HepG2 (cell line): ENCODE measurements around the gene FSD1. TPM values are rescaled to one million over a fixed set of nuclear protein-coding genes. Genes with fewer than 3 reads are reported as not detected.

Source experiments
- FOXC1 ChIP-seq: sonication (generic); formaldehyde crosslinking; IDR thresholded peaks from 2 replicates; pipeline ENCODE4 v1.8.0; 2022; ENCODE audit warnings: mild to moderate bottlenecking, missing genetic modification reagents, borderline replicate concordance
- KDM2A ChIP-seq: sonication (generic); formaldehyde crosslinking; IDR thresholded peaks from 2 replicates; pipeline ENCODE4 v1.4.0; 2020; ENCODE audit warnings: low read depth, missing genetic modification reagents, borderline replicate concordance
- RXRB ChIP-seq: IDR thresholded peaks from 2 replicates; pipeline ENCODE4 v1.6.1; 2016; ENCODE audit warnings: borderline replicate concordance, missing genetic modification reagents, missing compliant biosample characterization
- SPEN ChIP-seq: sonication (generic); formaldehyde crosslinking; IDR thresholded peaks from 2 replicates; pipeline ENCODE4 v1.5.1; 2020; ENCODE audit warnings: low read depth, mild to moderate bottlenecking, missing genetic modification reagents
- TEAD3 ChIP-seq: optimal IDR thresholded peaks from 2 replicates; pipeline ENCODE3; 2016; ENCODE audit warnings: borderline replicate concordance
- ZNF382 ChIP-seq: sonication (generic); formaldehyde crosslinking; IDR thresholded peaks from 2 replicates; pipeline ENCODE4 v1.5.0; 2020; ENCODE audit warnings: missing genetic modification reagents, mild to moderate bottlenecking, borderline replicate concordance
- polyA plus RNA-seq, 8 experiments: library from polyadenylated mRNA; depleted of rRNA in 3 of 8; stranded (reverse) in 7 of 8; unstranded in 1 of 8; fragments of >200 nt; fragmentation: Illumina TruSeq in 4 of 8; extraction: Trizol in 4 of 8; gene quantifications; 2 replicates each; pipeline versions ENCODE4 v1.2.1 to v1.2.3, GENCODE V29; 2011 to 2016; ENCODE audit warnings: low read depth in 4 of 8, missing spikeins in 1 of 8, mixed read lengths in 1 of 8; ENCODE audit not compliant: insufficient read depth in 1 of 8
- total RNA-seq, 5 experiments: library from RNA; depleted of rRNA; stranded (reverse); fragments of >200 nt; fragmentation: Illumina TruSeq; extraction: Trizol; gene quantifications; 2 replicates each; pipeline ENCODE4 v1.2.3, GENCODE V29; 2016; ENCODE audit warnings: low read depth in 1 of 5
- TF ChIP-seq, protein P1 (sequence below): sonication (generic); formaldehyde crosslinking; IDR thresholded peaks from 2 replicates; pipeline ENCODE4 v1.8.0; 2022; ENCODE audit warnings: mild to moderate bottlenecking, missing genetic modification reagents, moderate library complexity
- TF ChIP-seq, protein P2 (sequence below): sonication (generic); formaldehyde crosslinking; IDR thresholded peaks from 2 replicates; pipeline ENCODE4 v1.4.0; 2020; ENCODE audit warnings: missing genetic modification reagents, low read depth, mild to moderate bottlenecking, borderline replicate concordance
- TF ChIP-seq, protein P3 (sequence below): sonication (generic); formaldehyde crosslinking; IDR thresholded peaks from 2 replicates; pipeline ENCODE4 v1.5.0; 2020; ENCODE audit warnings: mild to moderate bottlenecking, missing genetic modification reagents
- TF ChIP-seq, protein P4 (sequence below): sonication (generic); formaldehyde crosslinking; IDR thresholded peaks from 2 replicates; pipeline ENCODE4 v1.5.0; 2020; ENCODE audit warnings: mild to moderate bottlenecking, missing genetic modification reagents, borderline replicate concordance
- TF ChIP-seq, protein P5 (sequence below): sonication (generic); formaldehyde crosslinking; IDR thresholded peaks from 2 replicates; pipeline ENCODE4 v1.5.0; 2020; ENCODE audit warnings: missing genetic modification reagents
- TF ChIP-seq, protein P6 (sequence below): sonication (generic); formaldehyde crosslinking; IDR thresholded peaks from 2 replicates; pipeline ENCODE4 v1.4.0; 2020; ENCODE audit warnings: missing genetic modification reagents

Gene FSD1
- total and polyA plus RNA-seq, 2 of the 13 experiments (the other 11 are each of a cell fraction or from before 2014, with no cell fraction given): 0.29 to 0.66 TPM

DNA sequence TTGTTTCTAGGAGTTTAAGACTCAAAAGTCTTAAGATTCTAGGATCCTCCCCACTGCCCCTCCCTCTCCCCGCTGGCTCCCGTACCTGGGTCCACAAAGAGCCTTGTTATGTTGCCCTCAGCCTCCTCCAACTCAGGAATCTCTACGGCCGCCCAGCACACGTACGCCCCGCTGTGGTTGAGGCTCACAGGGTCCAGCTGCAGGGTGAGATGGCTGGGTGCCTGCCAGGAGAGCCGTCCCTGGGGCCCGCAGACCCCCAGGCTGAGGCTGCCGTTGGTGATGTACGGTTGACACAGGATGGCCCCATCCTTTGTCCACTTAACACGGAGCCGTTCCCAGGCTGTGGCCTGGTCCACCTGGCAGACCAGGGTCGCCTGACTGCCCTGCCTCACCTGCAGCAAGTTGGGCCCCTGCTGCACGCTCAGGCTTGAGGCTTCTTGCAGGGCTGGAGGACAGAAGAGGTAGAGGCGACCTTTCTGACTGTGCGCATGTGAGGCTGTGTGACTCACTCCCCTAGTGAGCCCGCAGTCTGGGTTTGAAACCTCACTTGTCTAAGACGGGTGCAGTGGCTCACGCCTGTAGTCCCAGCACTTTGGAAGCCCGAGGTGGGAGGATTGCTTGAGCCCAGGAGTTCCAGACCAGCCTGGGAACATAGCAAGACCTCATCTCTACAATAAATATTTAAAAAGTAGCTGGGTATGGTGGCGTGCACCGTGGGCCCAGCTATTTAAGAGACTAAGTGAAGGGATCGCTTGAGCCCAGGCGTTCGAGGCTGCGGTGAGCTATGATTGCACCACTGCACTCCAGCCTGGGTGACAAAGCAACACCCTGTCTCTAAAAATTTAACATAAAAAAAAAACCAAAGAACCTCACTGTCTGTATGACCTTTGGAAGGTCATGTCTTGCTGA is 6.2 kb upstream of the FSD1 start (continued):
- TF ChIP-seq, protein P1, sequence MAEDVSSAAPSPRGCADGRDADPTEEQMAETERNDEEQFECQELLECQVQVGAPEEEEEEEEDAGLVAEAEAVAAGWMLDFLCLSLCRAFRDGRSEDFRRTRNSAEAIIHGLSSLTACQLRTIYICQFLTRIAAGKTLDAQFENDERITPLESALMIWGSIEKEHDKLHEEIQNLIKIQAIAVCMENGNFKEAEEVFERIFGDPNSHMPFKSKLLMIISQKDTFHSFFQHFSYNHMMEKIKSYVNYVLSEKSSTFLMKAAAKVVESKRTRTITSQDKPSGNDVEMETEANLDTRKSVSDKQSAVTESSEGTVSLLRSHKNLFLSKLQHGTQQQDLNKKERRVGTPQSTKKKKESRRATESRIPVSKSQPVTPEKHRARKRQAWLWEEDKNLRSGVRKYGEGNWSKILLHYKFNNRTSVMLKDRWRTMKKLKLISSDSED (CRISPR knock-in tag): 0 out of 2 replicates have a peak, but pooled peaks have one; percentile 48
- TF ChIP-seq, protein P2, sequence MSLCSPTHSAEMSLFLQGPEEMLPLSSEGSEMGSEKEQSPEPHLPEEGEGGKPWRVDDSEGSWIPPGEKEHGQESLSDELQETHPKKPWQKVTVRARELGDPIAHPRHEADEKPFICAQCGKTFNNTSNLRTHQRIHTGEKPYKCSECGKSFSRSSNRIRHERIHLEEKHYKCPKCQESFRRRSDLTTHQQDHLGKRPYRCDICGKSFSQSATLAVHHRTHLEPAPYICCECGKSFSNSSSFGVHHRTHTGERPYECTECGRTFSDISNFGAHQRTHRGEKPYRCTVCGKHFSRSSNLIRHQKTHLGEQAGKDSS (CRISPR knock-in tag): 0 out of 2 replicates have a peak, but pooled peaks have one; percentile 55
- TF ChIP-seq TEAD3 (CRISPR knock-in tag): peak; percentile 61
- TF ChIP-seq, protein P3, sequence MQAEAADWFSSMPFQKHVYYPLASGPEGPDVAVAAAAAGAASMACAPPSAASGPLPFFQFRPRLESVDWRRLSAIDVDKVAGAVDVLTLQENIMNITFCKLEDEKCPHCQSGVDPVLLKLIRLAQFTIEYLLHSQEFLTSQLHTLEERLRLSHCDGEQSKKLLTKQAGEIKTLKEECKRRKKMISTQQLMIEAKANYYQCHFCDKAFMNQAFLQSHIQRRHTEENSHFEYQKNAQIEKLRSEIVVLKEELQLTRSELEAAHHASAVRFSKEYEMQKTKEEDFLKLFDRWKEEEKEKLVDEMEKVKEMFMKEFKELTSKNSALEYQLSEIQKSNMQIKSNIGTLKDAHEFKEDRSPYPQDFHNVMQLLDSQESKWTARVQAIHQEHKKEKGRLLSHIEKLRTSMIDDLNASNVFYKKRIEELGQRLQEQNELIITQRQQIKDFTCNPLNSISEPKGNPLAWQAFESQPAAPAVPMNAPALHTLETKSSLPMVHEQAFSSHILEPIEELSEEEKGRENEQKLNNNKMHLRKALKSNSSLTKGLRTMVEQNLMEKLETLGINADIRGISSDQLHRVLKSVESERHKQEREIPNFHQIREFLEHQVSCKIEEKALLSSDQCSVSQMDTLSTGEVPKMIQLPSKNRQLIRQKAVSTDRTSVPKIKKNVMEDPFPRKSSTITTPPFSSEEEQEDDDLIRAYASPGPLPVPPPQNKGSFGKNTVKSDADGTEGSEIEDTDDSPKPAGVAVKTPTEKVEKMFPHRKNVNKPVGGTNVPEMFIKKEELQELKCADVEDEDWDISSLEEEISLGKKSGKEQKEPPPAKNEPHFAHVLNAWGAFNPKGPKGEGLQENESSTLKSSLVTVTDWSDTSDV: no peak
- no peak for TF ChIP-seq ZNF382
- 0 out of 2 replicates have a peak, but pooled peaks have one; percentile 19 for TF ChIP-seq SPEN
- TF ChIP-seq, protein P4, sequence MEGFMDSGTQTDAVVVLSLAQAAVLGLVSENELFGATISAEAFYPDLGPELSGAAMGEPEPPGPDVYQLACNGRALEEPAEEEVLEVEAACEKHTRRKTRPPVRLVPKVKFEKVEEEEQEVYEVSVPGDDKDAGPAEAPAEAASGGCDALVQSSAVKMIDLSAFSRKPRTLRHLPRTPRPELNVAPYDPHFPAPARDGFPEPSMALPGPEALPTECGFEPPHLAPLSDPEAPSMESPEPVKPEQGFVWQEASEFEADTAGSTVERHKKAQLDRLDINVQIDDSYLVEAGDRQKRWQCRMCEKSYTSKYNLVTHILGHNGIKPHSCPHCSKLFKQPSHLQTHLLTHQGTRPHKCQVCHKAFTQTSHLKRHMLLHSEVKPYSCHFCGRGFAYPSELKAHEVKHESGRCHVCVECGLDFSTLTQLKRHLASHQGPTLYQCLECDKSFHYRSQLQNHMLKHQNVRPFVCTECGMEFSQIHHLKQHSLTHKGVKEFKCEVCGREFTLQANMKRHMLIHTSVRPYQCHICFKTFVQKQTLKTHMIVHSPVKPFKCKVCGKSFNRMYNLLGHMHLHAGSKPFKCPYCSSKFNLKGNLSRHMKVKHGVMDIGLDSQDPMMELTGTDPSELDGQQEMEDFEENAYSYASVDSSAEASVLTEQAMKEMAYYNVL: 0 out of 2 replicates have a peak, but pooled peaks have one; percentile 21
- TF ChIP-seq, protein P5, sequence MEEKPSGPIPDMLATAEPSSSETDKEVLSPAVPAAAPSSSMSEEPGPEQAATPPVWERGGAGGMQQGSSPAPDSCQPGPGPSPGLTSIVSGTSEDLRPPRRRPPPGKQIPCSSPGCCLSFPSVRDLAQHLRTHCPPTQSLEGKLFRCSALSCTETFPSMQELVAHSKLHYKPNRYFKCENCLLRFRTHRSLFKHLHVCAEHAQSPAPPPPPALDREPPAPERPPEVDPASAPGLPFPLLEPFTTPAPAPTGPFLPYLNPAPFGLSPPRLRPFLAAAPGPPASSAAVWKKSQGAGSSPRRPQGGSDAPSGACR (CRISPR knock-in tag): 0 out of 2 replicates have a peak, but pooled peaks have one; percentile 36
- TF ChIP-seq RXRB: peak; percentile 24; the same call in 1 of the 2 replicates
- peak; percentile 22; the same call in 1 of the 2 replicates for TF ChIP-seq KDM2A (CRISPR knock-in tag)
- TF ChIP-seq, protein P6, sequence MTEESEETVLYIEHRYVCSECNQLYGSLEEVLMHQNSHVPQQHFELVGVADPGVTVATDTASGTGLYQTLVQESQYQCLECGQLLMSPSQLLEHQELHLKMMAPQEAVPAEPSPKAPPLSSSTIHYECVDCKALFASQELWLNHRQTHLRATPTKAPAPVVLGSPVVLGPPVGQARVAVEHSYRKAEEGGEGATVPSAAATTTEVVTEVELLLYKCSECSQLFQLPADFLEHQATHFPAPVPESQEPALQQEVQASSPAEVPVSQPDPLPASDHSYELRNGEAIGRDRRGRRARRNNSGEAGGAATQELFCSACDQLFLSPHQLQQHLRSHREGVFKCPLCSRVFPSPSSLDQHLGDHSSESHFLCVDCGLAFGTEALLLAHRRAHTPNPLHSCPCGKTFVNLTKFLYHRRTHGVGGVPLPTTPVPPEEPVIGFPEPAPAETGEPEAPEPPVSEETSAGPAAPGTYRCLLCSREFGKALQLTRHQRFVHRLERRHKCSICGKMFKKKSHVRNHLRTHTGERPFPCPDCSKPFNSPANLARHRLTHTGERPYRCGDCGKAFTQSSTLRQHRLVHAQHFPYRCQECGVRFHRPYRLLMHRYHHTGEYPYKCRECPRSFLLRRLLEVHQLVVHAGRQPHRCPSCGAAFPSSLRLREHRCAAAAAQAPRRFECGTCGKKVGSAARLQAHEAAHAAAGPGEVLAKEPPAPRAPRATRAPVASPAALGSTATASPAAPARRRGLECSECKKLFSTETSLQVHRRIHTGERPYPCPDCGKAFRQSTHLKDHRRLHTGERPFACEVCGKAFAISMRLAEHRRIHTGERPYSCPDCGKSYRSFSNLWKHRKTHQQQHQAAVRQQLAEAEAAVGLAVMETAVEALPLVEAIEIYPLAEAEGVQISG: no peak
- TF ChIP-seq FOXC1 (CRISPR knock-in tag): peak; percentile 24; the same call in 1 of the 2 replicates
